ENCODE results near the gene NIPA2. TPM values are rescaled to one million over a fixed set of nuclear protein-coding genes. Genes with fewer than 3 reads are reported as not detected.

Gene NIPA2
- total and polyA plus RNA-seq, 2 of the 8 experiments (the other 6 are each of a cell fraction or from before 2014, with no cell fraction given), result 38.5 to 81.7 TPM

DNA sequence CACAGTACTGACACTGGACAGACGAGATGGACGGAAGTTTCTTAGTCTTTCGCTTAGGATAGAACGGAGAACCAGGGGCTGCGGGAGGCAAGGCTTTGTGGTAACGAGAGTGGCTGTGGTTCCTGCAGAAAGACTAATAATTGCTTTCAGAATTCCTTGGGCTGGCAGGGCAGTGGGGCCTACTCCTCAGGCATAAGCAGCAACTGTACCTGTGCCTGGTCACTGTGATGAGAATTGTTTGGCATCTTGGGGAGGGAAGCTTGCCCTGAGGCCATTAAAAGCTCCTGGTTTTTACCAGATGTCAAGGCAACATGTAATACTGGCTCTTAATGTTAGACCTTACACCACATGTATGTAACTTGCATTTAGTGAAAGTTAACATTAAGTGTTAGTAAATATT lies 7.6 kb downstream of the NIPA2 start:
- Histone ChIP-seq H2BK5ac (ENCODE audit: low read depth, low read length) (no peak overlapping the region), H2AFZ (ENCODE audit: low read length) (no peak overlapping the region), H3K79me2 (ENCODE audit: control insufficient read depth in 1 of 2, insufficient read depth in 2 of 2, low read length in 2 of 2) (peaks cover 16 to 93% of the 10 kb centered on the region in 2 experiments), H3K23me2 (ENCODE audit: low read depth, low read length) (no peaks in the 10 kb centered on the region), H3K14ac (ENCODE audit: insufficient read length) (no peak overlapping the region), H3K4me1 (replicated peaks in 1 of 4; ENCODE audit: control insufficient read depth in 3 of 4, insufficient read depth in 4 of 4, low read length in 3 of 4) (peaks cover 0 to 9% (median 3%) of the 10 kb centered on the region in 4 experiments; a peak in 1 of 7 replicates), H2BK20ac (ENCODE audit: low read length) (no peak overlapping the region), H3K79me1 (ENCODE audit: low read depth, low read length) (peaks cover 2% of the 10 kb centered on the region; the same call in 1 of the 2 replicates), H2BK15ac (ENCODE audit: low read length) (no peak overlapping the region), H4K5ac (ENCODE audit: insufficient read length, low read depth, low read length) (no peak overlapping the region), H3K56ac (replicated peaks; ENCODE audit: insufficient read length, low read depth, low read length) (no peak overlapping the region), H2BK120ac (replicated peaks; ENCODE audit: low read depth, low read length) (no peak overlapping the region), H3K18ac (ENCODE audit: extremely low read depth, low read length) (no peak overlapping the region), H3K27me3 (replicated peaks in 1 of 4; ENCODE audit: control insufficient read depth in 3 of 4, extremely low read depth in 1 of 4, insufficient read depth in 3 of 4, low read length in 3 of 4) (no peaks in the 10 kb centered on the region), H3K9me3 (ENCODE audit: insufficient read depth in 2 of 2, low read depth in 1 of 2, low read length in 1 of 2) (no peaks in the 10 kb centered on the region), H4K8ac (ENCODE audit: extremely low read depth, insufficient read depth, low read length) (no peak overlapping the region), H2BK12ac (ENCODE audit: low read depth, low read length) (no peak overlapping the region), H3K4me2 (ENCODE audit: insufficient read depth in 1 of 2, low read depth in 2 of 2, low read length in 2 of 2) (peak overlapping the region in 1 of 2 experiments; percentile 18; a peak in 1 of 4 replicates), H3K27ac (ENCODE audit: low read depth, low read length) (no peak overlapping the region), H3K23ac (ENCODE audit: insufficient read length) (no peak overlapping the region), H3K36me3 (ENCODE audit: control insufficient read depth in 2 of 4, insufficient read depth in 4 of 4, low read length in 3 of 4) (peaks cover 0 to 22% (median 8%) of the 10 kb centered on the region in 4 experiments; a peak in 5 of 8 replicates), H3K4me3 (ENCODE audit: extremely low read depth in 1 of 4, insufficient read depth in 2 of 4, low read depth in 3 of 4, low read length in 4 of 4) (no peak overlapping the region), H2AK5ac (ENCODE audit: low read depth, low read length) (no peak overlapping the region), H4K91ac (replicated peaks; ENCODE audit: insufficient read length, low read length) (no peak overlapping the region), H4K20me1 (replicated peaks in 1 of 2; ENCODE audit: control insufficient read depth in 1 of 2, insufficient read depth in 2 of 2, low read length in 2 of 2) (peaks cover 6 to 13% of the 10 kb centered on the region in 2 experiments), H3K9ac (replicated peaks in 1 of 4; ENCODE audit: extremely low read depth in 1 of 4, low read depth in 3 of 4, low read length in 3 of 4) (no peak overlapping the region), H3K4ac (replicated peaks; ENCODE audit: insufficient read length, low read depth, low read length) (no peak overlapping the region)
- 93% methylated on average over 6 of the region's 6 CpGs; no CpG with 5 or more reads in 1 of the 2 experiments for WGBS, 2 experiments (ENCODE audit: extremely low coverage in 1 of 2, insufficient coverage in 1 of 2, insufficient read length in 1 of 2, insufficient replicate concordance in 2 of 2, low coverage in 1 of 2, low lambda C conversion rate in 2 of 2, missing lambda C conversion rate in 1 of 2)
- FAIRE-seq (no peak), DNase-seq (ENCODE audit: low read depth in 1 of 2, low spot score in 2 of 2) (no peak)
- ChIA-PET POLR2A (ENCODE audit: partially characterized antibody) (interaction anchor here (1.0 to 1.6 kb wide), 3 partner anchors 8 to 21 kb away, joined by 3 read pairs; no protein-coding TSS in a partner anchor), CTCF (ENCODE audit: partially characterized antibody) (no interaction called here)
- TF ChIP-seq RFX5 (IDR thresholded peaks at IDR 0.05; ENCODE audit: borderline replicate concordance, low read depth, low read length) (no peak), PHF8 (conservative IDR thresholded peaks at IDR 0.05; ENCODE audit: low read depth, low read length) (no peak), POLR2AphosphoS5 (IDR thresholded peaks at IDR 0.05; ENCODE audit: low read depth, low read length) (no peak), EZH2 (IDR thresholded peaks at IDR 0.05; ENCODE audit: low read depth, low read length, severe bottlenecking) (no peak), BRCA1 (IDR thresholded peaks at IDR 0.05; ENCODE audit: low read depth, low read length) (no peak), SRF (IDR thresholded peaks at IDR 0.05; ENCODE audit: low read depth, low read length) (no peak)

Measured in H1 (cell line).